Measurements from ENCODE around the gene CCDC110.
A peak's percentile ranks its signal among the peaks of the same experiment; 100 is the strongest.

Gene CCDC110

DNA sequence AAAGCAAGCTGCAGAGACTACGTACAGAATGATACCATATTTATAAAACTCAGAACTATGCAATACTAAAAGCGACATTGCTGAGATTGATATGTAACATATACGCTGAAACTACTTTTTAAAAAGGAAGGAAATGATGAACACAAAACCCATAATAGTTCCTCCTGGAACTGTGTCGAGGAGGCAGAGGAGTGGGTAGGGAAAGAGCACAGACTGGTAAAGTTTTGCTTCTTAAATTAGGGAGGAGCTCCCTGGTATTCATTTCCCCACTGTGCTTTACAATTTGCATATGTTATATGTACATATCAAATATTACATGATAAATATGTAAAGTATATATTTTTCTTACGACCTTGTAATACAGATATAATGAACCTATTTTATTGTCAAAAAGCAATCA lies 59.7 kb downstream of the CCDC110 start:
- no peak for DNase-seq (ENCODE audit: low spot score)
- in situ Hi-C loops (cut with MboI; ENCODE audit: low sequenced_read_pairs, unreplicated experiment), result no loop called here
- no peak for TF ChIP-seq CTCF (IDR thresholded peaks at IDR 0.05; ENCODE audit: borderline replicate concordance, control extremely low read depth, extremely low read depth, insufficient read depth, missing control alignments)

DNA sequence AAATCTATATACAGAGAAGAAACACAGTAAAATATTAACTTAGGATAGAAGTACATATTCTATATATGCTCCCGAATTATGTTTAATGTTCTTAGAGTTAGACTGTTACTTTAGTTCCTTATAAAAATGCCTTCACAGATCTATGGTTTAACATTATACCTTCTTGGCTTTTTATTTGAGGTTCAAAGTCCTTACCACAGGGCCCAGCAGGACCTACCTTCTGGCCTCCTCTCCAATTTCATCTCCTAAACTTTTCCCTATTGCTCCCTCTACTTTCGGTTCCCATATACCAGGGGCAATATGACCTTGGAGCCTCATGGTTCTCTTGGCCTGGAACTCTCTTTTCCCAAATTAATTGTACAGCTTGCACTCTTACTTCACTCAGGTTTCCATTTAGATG lies 63.1 kb downstream of the CCDC110 start:
- no peak for TF ChIP-seq CTCF (IDR thresholded peaks at IDR 0.05; ENCODE audit: borderline replicate concordance, control extremely low read depth, extremely low read depth, insufficient read depth, missing control alignments)
- in situ Hi-C loops (cut with MboI; ENCODE audit: low sequenced_read_pairs, unreplicated experiment), result no loop called here
- no peak for DNase-seq (ENCODE audit: low spot score)

GRCh38 chr4:185405296-185405999 lies 66.1 kb downstream of the CCDC110 start:
- in situ Hi-C loops (cut with MboI; ENCODE audit: low sequenced_read_pairs, unreplicated experiment), result no loop called here
- DNase-seq (ENCODE audit: low spot score), result peak; percentile 42
- TF ChIP-seq CTCF (IDR thresholded peaks at IDR 0.05; ENCODE audit: borderline replicate concordance, control extremely low read depth, extremely low read depth, insufficient read depth, missing control alignments), result no peak

- DNase-seq (ENCODE audit: low spot score), result no peak
- no peak for TF ChIP-seq CTCF (IDR thresholded peaks at IDR 0.05; ENCODE audit: borderline replicate concordance, control extremely low read depth, extremely low read depth, insufficient read depth, missing control alignments)
- in situ Hi-C loops (cut with MboI; ENCODE audit: low sequenced_read_pairs, unreplicated experiment), result no loop called here
These were observed 67.5 kb downstream of the CCDC110 start for GRCh38 chr4:185404031-185404430.

GRCh38 chr4:185399466-185399865 lies 72.1 kb downstream of the CCDC110 start:
- DNase-seq (ENCODE audit: low spot score), result no peak
- in situ Hi-C loops (cut with MboI; ENCODE audit: low sequenced_read_pairs, unreplicated experiment), result no loop called here
- no peak for TF ChIP-seq CTCF (IDR thresholded peaks at IDR 0.05; ENCODE audit: borderline replicate concordance, control extremely low read depth, extremely low read depth, insufficient read depth, missing control alignments)

- in situ Hi-C loops (cut with MboI; ENCODE audit: low sequenced_read_pairs, unreplicated experiment), result no loop called here
- TF ChIP-seq CTCF (IDR thresholded peaks at IDR 0.05; ENCODE audit: borderline replicate concordance, control extremely low read depth, extremely low read depth, insufficient read depth, missing control alignments), result no peak
These were observed 72.9 kb downstream of the CCDC110 start for GRCh38 chr4:185398618-185399017.

More at GRCh38 chr4:185398618-185399017, 72.9 kb downstream of the CCDC110 start:
- no peak for DNase-seq (ENCODE audit: low spot score)

All from GM13976 (cell line).